HG03039 (cell line): ENCODE results near the gene RTP2.
A peak's percentile ranks its signal among the peaks of the same experiment; 100 is the strongest.

ENCODE experiments used
- ATAC-seq: cut with Tn5 transposase; IDR thresholded peaks from one replicate; pipeline ENCODE4 v1.9.1; 2021; ENCODE audit warnings: mild to moderate bottlenecking, moderate library complexity; ENCODE audit not compliant: unreplicated experiment

The RTP2 gene, protein sequence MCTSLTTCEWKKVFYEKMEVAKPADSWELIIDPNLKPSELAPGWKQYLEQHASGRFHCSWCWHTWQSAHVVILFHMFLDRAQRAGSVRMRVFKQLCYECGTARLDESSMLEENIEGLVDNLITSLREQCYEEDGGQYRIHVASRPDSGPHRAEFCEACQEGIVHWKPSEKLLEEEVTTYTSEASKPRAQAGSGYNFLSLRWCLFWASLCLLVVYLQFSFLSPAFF

GRCh38 chr3:187702507-187703033 is at the start of gene RTP2:
RTP2 (minus strand) TSS chr3:187702557; CDS start chr3:187702128, 429 bp downstream.
- no peak for ATAC-seq

DNA sequence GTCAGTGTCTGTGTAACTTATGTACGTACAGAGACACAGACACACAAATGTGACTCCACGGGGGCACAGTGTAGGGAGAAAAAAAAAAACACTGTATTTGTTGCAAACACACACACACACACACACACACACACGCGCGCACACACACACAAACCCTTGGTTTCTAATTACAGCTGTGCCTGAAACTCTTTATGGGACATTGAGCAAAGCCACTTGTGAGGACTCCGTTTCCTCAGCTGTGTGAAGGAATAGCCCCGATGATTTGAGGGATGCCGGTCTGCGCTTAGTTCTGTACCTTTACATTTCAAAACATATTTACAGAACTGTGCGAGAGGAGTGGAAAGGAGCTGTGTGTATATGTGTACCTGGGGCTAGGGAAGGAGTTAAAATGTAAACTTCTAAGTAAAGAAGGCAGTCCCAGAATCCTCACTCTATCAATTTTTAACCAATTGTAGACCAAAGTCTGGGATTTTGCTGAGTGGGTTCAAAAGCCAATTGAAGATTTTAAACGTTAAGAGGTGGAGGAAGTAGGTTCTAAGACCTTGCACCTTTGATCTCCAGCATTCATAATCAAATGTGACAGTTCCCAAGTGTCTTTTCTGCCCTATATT is 48.3 kb upstream of the RTP2 start:
- ATAC-seq = no peak

DNA sequence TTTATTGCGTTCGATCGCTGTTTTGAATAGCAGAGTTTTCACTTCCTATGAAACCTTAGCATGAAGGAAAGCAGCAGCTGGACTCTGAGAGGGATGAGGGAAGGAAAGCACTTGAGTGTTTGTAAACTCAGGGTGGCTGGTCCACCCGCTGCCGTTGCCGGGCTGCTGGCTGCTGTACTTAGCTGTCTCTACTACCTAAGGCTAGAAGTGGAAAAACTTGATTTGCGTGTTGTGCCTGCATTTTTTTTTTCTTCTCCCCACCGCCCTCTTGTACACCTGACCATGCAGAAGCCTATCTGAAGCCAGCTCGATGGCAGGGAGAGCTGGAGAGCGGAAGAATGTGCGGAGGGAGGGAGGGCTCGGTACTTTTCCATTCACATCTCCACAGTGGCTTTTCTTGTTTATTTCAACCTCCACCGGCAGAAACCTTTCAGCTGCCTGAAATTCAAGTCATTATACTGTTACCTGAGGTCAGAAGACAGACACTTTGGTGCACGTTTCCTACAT is 47.7 kb upstream of the RTP2 start:
- ATAC-seq = no peak

DNA sequence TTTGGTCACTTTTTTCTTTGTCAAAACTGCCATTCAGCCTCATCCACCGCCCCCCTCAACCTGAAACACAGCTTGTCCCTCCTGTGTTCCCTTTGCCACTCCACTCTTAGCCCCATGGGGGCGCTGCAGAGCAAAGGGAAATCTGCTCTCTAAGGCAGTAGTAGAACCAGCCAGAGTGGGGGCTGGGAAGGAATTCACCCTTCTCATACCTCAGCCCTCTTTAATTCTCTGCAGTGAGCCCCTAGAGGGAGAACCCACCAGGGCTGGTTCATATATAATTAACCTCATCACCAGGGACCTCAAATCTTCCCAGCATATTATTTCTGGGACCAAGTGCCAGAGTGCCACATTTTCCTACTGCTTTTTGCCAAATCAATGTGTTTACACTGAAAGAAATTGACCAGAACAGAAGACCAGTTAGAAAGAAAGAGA is 45.7 kb upstream of the RTP2 start:
- ATAC-seq = no peak

- ATAC-seq = no peak
Measured at GRCh38 chr3:187747506-187747905, 45.1 kb upstream of the RTP2 start.

- ATAC-seq = no peak
Measured at GRCh38 chr3:187746442-187747281, 44.3 kb upstream of the RTP2 start.

DNA sequence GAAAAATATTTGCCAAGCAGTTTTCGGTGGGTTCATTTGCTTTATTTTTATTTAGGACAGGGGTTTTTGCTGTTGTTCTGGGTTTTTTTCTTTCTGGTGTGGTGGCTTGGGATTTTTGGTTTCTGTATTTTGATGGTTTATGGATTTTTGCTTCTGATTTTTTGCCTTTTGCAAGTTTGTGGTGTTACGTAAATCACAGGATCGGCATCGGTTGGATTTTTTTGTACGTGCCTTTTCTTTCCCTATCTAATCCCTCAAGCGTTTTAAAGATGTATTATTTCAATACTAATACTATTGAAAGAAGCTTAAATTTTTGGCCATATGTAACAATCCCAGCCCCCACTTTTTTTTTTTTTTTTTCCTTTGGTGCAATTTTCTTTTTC is 43.7 kb upstream of the RTP2 start:
- no peak for ATAC-seq

DNA sequence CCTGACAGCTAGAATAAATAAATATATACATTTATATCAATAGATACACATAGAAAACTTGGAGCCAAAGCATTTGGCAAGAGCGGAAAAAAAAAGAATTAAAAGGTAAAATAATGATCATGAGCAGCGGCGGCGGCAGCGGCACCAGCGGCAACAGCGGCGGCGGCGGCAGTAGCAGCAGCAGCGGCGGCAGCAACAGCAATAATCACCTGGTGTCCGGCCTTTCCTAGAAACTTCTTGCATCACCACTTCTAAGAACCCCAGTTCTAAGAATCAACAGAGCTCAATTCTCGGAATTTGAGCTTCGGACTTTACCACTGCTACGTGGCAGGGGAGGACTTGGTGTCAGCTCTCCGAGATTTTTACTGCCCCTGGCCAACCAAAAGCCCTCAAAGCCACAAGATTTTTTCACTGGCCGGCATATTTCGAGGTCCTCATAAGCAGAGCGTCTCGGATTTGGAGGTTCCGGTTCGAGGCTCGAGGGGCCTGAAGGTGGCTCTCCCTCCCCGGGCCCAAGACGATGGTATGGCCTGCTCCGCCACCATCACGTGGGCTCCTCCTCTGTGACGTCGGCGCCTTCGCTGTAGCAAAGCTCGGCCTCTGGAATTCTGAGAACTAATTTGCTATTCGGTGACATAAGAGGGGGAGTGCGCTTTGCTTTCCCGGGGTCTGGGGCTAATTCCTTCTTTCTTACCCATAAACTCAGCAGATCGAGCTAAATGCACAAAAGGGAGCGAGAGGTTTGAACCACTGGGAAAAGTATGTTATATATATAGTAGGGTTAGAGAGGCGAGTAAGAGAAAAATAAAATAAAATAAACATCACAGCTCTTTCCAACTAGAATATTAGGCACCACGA is 43.1 kb upstream of the RTP2 start, which contains the start of gene BCL6:
Gene BCL6, minus strand, starts transcription at position 268 of the 858 bp plus-strand sequence. CDS start 11,775 bp downstream, outside the sequence.
- ATAC-seq = peak; percentile 73

- ATAC-seq = no peak
Measured at GRCh38 chr3:187744169-187745151, 42.1 kb upstream of the RTP2 start.

- no peak for ATAC-seq
Measured at GRCh38 chr3:187743195-187744141, 41.1 kb upstream of the RTP2 start.

DNA sequence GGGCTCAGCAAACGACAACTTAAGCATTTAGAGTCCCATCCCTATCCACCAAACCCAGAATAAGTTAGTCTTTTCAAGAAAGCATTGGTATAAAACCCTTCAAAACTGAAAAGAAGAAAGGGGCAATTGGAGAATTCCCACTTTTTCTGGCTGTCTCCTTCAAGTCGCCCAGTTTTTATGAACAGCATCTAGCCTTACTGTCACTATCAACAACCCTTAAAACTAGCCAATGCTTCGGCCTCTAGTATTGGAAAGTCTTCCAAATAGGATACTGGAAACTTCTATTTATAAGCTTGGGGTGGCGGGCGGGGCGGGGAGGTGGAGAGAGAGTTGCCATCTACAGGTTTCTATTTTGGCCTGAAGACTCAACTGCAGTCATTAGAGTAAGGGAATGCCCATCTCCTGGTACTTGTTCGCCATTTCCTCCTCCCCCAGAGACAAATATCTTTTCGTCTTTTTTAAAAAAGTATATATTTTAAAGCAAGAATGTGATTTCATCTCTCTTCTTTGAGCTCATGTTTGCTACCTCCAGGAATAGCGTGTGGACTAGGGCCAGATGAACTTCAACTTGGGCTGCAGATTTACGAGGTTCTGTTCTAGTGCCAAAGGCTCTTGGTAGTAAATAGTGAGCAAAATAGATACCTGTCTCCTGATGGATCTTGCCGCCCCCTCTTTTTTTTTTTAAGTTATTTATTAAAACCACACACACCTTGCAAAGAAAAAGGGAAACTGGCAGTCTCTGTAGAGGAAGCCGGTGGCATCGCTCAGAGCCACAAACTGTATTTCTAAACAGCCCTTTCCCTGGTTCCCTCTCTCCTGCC is 40.2 kb upstream of the RTP2 start:
- ATAC-seq = no peak

GRCh38 chr3:187741403-187742350 is 39.3 kb upstream of the RTP2 start:
- ATAC-seq = no peak

- ATAC-seq = no peak
Measured at GRCh38 chr3:187740421-187741399, 38.4 kb upstream of the RTP2 start.

DNA sequence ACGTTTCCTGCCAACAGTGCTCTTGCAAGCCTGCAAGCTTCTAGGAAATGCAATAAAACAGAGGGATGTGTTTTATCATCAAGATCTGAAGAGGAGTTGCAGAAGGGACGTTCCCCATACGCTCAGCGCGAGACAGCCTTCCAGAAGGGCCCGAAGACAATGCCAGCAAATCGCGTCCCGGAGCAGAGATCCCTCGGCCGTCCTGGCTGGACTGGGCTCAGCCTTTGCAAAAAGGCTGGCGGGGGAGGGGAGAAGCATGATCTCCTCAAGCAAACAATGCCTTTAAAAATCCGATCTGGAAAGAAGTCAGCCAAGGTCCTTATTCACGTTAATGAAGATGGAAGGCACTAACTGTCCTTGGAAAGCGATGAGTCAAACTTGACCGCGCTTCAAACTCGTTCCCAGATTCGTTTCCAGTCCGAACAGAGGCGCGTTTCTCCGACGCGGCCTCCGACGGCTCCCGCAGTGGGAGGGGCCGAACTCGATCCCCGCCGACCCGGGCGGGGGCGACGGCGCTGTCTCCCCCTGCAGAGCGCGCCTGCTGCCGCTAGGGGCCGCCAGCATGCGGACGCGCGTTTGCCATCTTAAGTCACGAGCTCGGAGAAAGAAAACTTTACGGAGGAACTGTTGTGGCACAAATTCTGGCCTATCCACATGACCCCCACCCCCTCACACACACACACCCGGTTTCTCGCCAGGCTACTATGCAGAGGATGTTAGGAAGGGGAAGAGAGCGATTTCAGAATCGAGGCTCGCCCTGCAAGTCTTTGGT is 37.4 kb upstream of the RTP2 start:
- no peak for ATAC-seq
